OCI-LY3 (cell line): Measurements from ENCODE around the gene ABLIM3.

ENCODE experiments used
- CTCF ChIP-seq: fragments of 200-600, 300-600 bp; sonication (generic); IDR thresholded peaks from 2 replicates; pipeline ENCODE4 v1.5.1; 2014; ENCODE audit warnings: antibody characterized with exemption, low read length, low read depth
- EZH2phosphoT487 ChIP-seq: fragments of 200-600 bp; shearing (Covaris generic); IDR thresholded peaks from 2 replicates; pipeline ENCODE4 v1.6.1; 2018; ENCODE audit warnings: antibody characterized with exemption, mixed run types, low read depth

GRCh38 chr5:149172709-149173505, 31.6 kb downstream of the ABLIM3 start:
- TF ChIP-seq CTCF (no peak), EZH2phosphoT487 (no peak)
